Panc1 (cell line): ENCODE measurements around the gene MMP17. TPM values are rescaled to one million over a fixed set of nuclear protein-coding genes. Genes with fewer than 3 reads are reported as not detected.

Experiments used
- ATAC-seq: fragments of 200-7000 bp; cut with Tn5 transposase; 2 replicates; pipeline ENCODE4 v1.9.1; 2020; ENCODE audit warnings: mild to moderate bottlenecking, moderate library complexity
- BruUV-seq: library from RNA; stranded (reverse); fragments of 400-500 nt; replicated peaks from 2 replicates; lab custom pipeline; 2021; lab: Mats Ljungman, UMichigan
- CTCF ChIA-PET: fragments of 300-600 bp; sonication (Branson Sonifier 250); formaldehyde crosslinking; loops from one replicate; lab custom pipeline; 2022; ENCODE audit warnings: antibody characterized with exemption; lab: Charles Lee
- POLR2A ChIA-PET: fragments of 300-600 bp; sonication (Branson Sonifier 250); formaldehyde crosslinking; loops from one replicate; lab custom pipeline; 2022; ENCODE audit warnings: antibody characterized with exemption; lab: Charles Lee
- DNase-seq: peaks from one replicate; pipeline ENCODE4 v3.0.0-alpha.2; 2010; ENCODE audit warnings: low read depth, low spot score
- H3K27ac ChIP-seq: 2 replicates; pipeline ENCODE4 v1.5.1; 2011; ENCODE audit warnings: mild to moderate bottlenecking, low read length, inconsistent platforms
- H3K27me3 ChIP-seq: fragments of 200-500 bp; sonication (Bioruptor generic); 2 replicates; pipeline ENCODE4 v1.6.0; 2014; ENCODE audit warnings: low read length, inconsistent platforms; ENCODE audit not compliant: control insufficient read depth, insufficient read depth
- H3K36me3 ChIP-seq: fragments of 200-500 bp; sonication (Bioruptor generic); 2 replicates; pipeline ENCODE4 v1.5.1; 2014; ENCODE audit warnings: inconsistent platforms, mild to moderate bottlenecking, low read length, moderate library complexity; ENCODE audit not compliant: control insufficient read depth, insufficient read depth
- H3K4me1 ChIP-seq: 2 replicates; pipeline ENCODE4 v1.5.1; 2011; ENCODE audit warnings: inconsistent platforms, mild to moderate bottlenecking, low read length, moderate library complexity; ENCODE audit not compliant: control insufficient read depth, insufficient read depth
- H3K4me3 ChIP-seq, 2 experiments: 2 replicates each; pipeline ENCODE4 v1.5.1; 2011 to 2012; ENCODE audit warnings: low read depth in 2 of 2, low read length in 2 of 2, mild to moderate bottlenecking in 2 of 2, inconsistent platforms in 1 of 2, moderate library complexity in 1 of 2
- H3K9me3 ChIP-seq: fragments of 200-500 bp; sonication (Bioruptor generic); 2 replicates; pipeline ENCODE4 v1.5.1; 2014; ENCODE audit warnings: low read depth, mild to moderate bottlenecking, inconsistent platforms, low read length, moderate library complexity; ENCODE audit not compliant: control insufficient read depth, insufficient read depth
- POLR2AphosphoS5 ChIP-seq: IDR thresholded peaks from 2 replicates; pipeline ENCODE4 v1.6.1; 2012; ENCODE audit warnings: mild to moderate bottlenecking, low read depth, low read length, moderate library complexity
- SIN3A ChIP-seq: IDR thresholded peaks from 2 replicates; pipeline ENCODE4 v1.6.1; 2012; ENCODE audit warnings: low read depth, mild to moderate bottlenecking, low read length, moderate library complexity, borderline replicate concordance; ENCODE audit not compliant: insufficient read depth
- TCF7L2 ChIP-seq: IDR thresholded peaks from 2 replicates; pipeline ENCODE4 v1.6.1; 2011; ENCODE audit warnings: mild to moderate bottlenecking, low read depth, low read length, inconsistent platforms
- in situ Hi-C: cut with HindIII; loops from 2 replicates; pipeline ENCODE4 v1.10.0; 2016; ENCODE audit warnings: low sequenced_read_pairs, low pct_unique_long_range_greater_than_20kb
- intact Hi-C: fragments of 100-400 bp; cut with micrococcal nuclease; formaldehyde crosslinking; loops from one replicate; pipeline ENCODE4 v1.10.0; 2022; ENCODE audit not compliant: unreplicated experiment
- total RNA-seq: library from RNA; stranded (reverse); gene quantifications from one replicate; pipeline ENCODE4 v1.2.1, GENCODE V29; 2021; ENCODE audit not compliant: unreplicated experiment
- TF ChIP-seq, protein P1 (sequence below): fragments of 450-650 bp; IDR thresholded peaks from 2 replicates; pipeline ENCODE4 v1.5.1; 2017; ENCODE audit warnings: mild to moderate bottlenecking
- TF ChIP-seq, protein P2 (sequence below), 2 experiments: IDR thresholded peaks; 2 replicates each; pipeline ENCODE4 v1.6.1; 2011 to 2012; ENCODE audit warnings: low read depth in 2 of 2, control low read depth in 1 of 2, low read length in 1 of 2, mild to moderate bottlenecking in 1 of 2, moderate library complexity in 1 of 2; ENCODE audit not compliant: insufficient read depth in 1 of 2

The MMP17 gene
- total RNA-seq, 1 experiment from 2014 or later = 30.0 TPM

DNA sequence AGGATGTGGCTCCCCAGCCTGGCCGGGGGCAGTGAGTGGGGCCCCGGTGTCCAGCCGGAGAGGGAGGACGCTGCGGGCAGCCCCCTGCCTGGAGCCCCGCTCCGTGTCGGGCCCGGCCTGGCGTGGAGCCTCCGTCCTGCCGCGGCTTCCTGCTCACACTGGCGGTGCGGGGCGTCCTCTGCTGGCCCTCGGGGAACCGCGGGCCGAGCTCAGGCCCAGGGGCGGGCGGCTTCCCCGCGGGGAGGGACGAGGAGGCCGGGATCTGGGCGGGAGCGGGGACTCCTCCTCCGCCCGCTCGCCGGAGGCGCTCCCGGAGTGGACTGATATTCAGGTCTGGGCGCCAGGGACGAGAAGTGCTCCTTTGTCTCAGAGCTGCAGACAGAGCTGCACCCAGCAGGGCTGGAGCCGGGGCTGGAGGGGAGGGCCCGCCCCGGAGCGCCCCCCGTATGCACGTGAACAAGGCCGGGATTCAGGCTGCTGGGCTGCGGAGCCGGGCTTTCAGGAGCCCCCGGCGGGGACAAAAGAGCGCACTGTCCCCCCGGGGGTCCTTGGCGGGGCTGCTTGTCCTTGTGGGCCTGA is 2.2 kb downstream of the MMP17 start:
- POLR2A ChIA-PET = interaction anchor here (0.6 kb wide), 1 partner anchor 29 kb away, joined by 4 read pairs; no protein-coding TSS in a partner anchor
- CTCF ChIA-PET = interaction anchor here (0.5 to 0.6 kb wide), 4 partner anchors 53 to 227 kb away, joined by 3 to 6 read pairs (median 3); no protein-coding TSS in a partner anchor
- BruUV-seq = no TSS peak

DNA sequence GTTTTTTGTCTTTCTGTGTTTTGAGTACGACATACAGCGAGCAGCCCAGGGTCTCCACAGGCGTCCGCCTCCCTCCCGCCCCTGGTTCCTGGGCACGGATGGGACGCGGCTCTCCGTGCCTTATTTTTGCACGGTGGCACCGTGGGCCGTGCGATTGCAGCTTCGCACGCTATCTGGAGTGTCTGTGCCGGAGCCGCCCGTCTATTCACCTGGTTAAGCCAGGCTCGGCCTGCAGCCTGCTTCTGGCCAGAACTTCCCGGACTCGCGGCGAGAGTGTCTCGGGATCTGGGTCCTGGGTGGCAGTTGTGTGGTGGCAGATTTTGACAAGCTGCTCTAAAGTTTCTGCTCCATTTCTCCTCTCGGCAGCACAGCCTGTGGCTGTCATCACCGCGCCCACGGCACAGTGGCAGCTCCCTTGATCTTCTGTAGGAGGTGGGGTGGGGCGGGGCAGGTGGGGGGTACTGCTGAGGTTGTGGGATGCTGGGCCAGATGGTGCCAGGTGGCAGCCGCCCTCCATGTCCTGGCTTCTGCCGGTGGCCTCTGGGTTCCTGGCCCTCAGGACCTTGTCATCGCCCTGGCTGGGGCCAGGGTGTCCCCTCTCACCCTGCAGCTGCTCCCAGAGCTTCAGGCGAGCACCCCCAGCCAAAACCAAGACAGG is 2.9 kb downstream of the MMP17 start:
- TF ChIP-seq TCF7L2 = 0 out of 2 replicates have a peak, but pooled peaks have one; percentile 44
- TF ChIP-seq POLR2AphosphoS5 = no peak
- Histone ChIP-seq H3K4me3 (peak overlapping the region; percentile 60 to 76), H3K27me3 (no peaks in the 10 kb centered on the region), H3K4me1 (peaks cover 19% of the 10 kb centered on the region), H3K36me3 (no peaks in the 10 kb centered on the region; the same call in 1 of the 2 replicates), H3K9me3 (no peaks in the 10 kb centered on the region), H3K27ac (peak overlapping the region; percentile 86)
- intact Hi-C loops = no loop called here
- no peak for DNase-seq
- ATAC-seq = peak; percentile 8
- in situ Hi-C loops = no loop called here
- no TSS peak for BruUV-seq
- ChIA-PET CTCF (interaction anchor here (0.5 to 0.6 kb wide), 4 partner anchors 52 to 228 kb away, joined by 3 to 6 read pairs (median 3); no protein-coding TSS in a partner anchor), POLR2A (interaction anchor here (0.8 kb wide), 1 partner anchor 118 kb away, joined by 3 read pairs; the partner anchor contains the start of gene EP400)

More for the DNA sequence above, 2.2 kb downstream of the MMP17 start:
- peak; percentile 52; the same call in 1 of the 2 replicates for TF ChIP-seq POLR2AphosphoS5
- no peak for TF ChIP-seq TCF7L2
- TF ChIP-seq, protein P1, sequence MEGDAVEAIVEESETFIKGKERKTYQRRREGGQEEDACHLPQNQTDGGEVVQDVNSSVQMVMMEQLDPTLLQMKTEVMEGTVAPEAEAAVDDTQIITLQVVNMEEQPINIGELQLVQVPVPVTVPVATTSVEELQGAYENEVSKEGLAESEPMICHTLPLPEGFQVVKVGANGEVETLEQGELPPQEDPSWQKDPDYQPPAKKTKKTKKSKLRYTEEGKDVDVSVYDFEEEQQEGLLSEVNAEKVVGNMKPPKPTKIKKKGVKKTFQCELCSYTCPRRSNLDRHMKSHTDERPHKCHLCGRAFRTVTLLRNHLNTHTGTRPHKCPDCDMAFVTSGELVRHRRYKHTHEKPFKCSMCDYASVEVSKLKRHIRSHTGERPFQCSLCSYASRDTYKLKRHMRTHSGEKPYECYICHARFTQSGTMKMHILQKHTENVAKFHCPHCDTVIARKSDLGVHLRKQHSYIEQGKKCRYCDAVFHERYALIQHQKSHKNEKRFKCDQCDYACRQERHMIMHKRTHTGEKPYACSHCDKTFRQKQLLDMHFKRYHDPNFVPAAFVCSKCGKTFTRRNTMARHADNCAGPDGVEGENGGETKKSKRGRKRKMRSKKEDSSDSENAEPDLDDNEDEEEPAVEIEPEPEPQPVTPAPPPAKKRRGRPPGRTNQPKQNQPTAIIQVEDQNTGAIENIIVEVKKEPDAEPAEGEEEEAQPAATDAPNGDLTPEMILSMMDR = peak; percentile 96
- TF ChIP-seq, protein P2, sequence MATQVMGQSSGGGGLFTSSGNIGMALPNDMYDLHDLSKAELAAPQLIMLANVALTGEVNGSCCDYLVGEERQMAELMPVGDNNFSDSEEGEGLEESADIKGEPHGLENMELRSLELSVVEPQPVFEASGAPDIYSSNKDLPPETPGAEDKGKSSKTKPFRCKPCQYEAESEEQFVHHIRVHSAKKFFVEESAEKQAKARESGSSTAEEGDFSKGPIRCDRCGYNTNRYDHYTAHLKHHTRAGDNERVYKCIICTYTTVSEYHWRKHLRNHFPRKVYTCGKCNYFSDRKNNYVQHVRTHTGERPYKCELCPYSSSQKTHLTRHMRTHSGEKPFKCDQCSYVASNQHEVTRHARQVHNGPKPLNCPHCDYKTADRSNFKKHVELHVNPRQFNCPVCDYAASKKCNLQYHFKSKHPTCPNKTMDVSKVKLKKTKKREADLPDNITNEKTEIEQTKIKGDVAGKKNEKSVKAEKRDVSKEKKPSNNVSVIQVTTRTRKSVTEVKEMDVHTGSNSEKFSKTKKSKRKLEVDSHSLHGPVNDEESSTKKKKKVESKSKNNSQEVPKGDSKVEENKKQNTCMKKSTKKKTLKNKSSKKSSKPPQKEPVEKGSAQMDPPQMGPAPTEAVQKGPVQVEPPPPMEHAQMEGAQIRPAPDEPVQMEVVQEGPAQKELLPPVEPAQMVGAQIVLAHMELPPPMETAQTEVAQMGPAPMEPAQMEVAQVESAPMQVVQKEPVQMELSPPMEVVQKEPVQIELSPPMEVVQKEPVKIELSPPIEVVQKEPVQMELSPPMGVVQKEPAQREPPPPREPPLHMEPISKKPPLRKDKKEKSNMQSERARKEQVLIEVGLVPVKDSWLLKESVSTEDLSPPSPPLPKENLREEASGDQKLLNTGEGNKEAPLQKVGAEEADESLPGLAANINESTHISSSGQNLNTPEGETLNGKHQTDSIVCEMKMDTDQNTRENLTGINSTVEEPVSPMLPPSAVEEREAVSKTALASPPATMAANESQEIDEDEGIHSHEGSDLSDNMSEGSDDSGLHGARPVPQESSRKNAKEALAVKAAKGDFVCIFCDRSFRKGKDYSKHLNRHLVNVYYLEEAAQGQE (IDR thresholded peaks at IDR 0.05; ENCODE audit: insufficient read depth in 1 of 2, low read depth in 2 of 2, low read length in 1 of 2) = 0 out of 4 replicates have a peak, but pooled peaks of 1 of the 2 experiments have one; percentile 22
- peak; percentile 49; the same call in 1 of the 2 replicates for TF ChIP-seq SIN3A
- Histone ChIP-seq H3K36me3 (no peaks in the 10 kb centered on the region; the same call in 1 of the 2 replicates), H3K27ac (peak overlapping the region; percentile 86), H3K4me1 (peaks cover 21% of the 10 kb centered on the region), H3K9me3 (no peaks in the 10 kb centered on the region), H3K4me3 (peak overlapping the region; percentile 60 to 76), H3K27me3 (no peaks in the 10 kb centered on the region)
- intact Hi-C loops (no loop called here), in situ Hi-C loops (no loop called here)
- ATAC-seq (peak; percentile 76), DNase-seq (no peak)
